GM19468 (cell line): ENCODE measurements around the gene LAT.
"Not testable (repeated sequence)": the region's sequence is repeated elsewhere in the genome, so short reads cannot be mapped to it uniquely, and the experiment has no call there.

Experiments used
- ATAC-seq: cut with Tn5 transposase; IDR thresholded peaks from one replicate; pipeline ENCODE4 v1.9.1; 2021; ENCODE audit warnings: mild to moderate bottlenecking, moderate library complexity, moderate number of reproducible peaks; ENCODE audit not compliant: unreplicated experiment; ENCODE audit errors: extremely low read depth

LAT gene

GRCh38 chr16:28975158-28975599, 9.7 kb upstream of the LAT start:
- no peak for ATAC-seq

DNA sequence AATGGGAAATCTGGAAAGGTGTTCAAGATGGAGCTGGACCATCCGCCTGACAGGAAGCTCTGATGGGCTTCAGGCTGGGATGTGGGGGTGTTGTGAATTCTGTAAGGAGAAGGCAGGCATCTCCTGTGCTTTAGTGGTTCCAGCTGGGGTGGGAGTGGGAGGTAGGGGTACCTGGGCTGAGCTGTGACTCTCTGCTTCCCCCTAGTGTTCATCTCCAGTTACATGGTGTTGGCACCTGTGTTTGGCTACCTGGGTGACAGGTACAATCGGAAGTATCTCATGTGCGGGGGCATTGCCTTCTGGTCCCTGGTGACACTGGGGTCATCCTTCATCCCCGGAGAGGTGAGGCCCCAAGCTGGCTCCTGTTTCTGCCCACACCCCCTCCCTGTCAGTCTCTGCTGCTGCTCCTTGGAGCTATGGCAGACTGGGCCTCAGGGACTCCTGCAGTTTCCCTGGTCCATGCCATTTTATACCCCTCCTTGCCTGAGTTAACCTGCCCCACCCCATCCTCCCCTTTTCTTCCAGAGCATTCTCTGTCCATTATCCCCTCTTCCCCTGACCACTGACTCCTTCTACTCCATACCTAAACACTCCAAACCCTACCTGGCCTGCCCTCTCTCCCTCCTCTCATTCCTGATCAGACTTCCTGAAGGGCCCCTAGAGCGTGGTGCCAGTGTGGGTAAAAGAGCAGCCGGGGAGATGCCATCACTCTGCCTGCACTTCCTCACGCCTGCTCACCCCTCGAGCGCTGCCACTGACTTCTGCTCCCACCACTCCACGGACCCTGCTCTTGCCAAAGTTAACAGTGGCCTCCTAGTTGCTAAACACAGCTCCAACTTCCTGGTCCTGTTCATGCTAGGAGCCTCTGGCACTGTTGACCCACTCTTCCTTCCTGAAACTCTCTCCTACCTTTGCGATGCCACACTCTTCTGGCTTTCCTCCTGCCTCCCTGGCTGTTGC, 6.9 kb upstream of the LAT start:
- no peak for ATAC-seq

GRCh38 chr16:28980330-28980729, 4.5 kb upstream of the LAT start:
- not testable (repeated sequence) for ATAC-seq

- ATAC-seq, result no peak
These were observed 3.9 kb upstream of the LAT start for GRCh38 chr16:28980929-28981328.

DNA sequence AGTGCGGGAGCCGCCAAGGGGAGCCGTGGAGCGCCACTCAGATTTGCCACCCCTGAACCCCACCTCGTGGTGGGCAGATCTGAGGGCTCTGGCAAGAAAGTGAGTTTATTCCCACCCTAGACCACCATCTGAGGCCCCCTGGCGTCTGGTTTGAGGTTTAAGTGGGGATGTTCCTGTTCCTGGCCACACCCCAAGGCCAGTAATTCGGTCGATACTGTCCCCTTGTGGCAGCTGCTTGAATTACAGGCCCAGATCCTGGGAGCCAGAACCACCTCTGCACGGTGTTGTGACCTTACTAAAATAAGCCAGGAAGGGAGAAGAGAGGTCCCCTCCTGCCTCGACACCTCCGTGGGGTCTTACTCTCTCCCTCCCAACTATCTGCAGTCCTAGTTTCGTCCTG, 3.3 kb upstream of the LAT start:
- ATAC-seq, result no peak

DNA sequence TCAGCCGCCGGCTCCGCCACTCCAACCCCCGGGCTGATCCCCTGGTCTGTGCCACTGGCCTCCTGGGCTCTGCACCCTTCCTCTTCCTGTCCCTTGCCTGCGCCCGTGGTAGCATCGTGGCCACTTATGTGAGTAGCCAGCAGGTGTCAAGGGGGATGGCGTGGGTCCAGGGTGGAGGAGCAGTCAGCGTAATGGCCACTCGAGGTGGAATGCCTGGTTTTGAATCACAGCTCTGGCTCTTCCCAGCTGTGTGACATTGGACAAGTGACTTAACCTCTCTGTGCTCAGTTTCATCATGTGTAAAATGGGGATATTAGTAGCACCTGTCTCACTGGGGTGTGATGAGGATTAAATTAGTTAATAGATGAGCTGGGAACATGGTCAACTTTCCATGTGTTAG, 2.4 kb upstream of the LAT start:
- no peak for ATAC-seq

GRCh38 chr16:28982949-28983348, 1.9 kb upstream of the LAT start:
- ATAC-seq, result no peak

- ATAC-seq, result no peak
These were observed 1.2 kb upstream of the LAT start for GRCh38 chr16:28983644-28984043.

- no peak for ATAC-seq
These were observed 761 bp upstream of the LAT start for GRCh38 chr16:28984091-28984490.

GRCh38 chr16:28985211-28986041, 574 bp downstream of the LAT start:
- no peak for ATAC-seq

- ATAC-seq, result no peak
These were observed 1.2 kb downstream of the LAT start for GRCh38 chr16:28986046-28986445.

GRCh38 chr16:28986492-28986891, 1.6 kb downstream of the LAT start:
- no peak for ATAC-seq

DNA sequence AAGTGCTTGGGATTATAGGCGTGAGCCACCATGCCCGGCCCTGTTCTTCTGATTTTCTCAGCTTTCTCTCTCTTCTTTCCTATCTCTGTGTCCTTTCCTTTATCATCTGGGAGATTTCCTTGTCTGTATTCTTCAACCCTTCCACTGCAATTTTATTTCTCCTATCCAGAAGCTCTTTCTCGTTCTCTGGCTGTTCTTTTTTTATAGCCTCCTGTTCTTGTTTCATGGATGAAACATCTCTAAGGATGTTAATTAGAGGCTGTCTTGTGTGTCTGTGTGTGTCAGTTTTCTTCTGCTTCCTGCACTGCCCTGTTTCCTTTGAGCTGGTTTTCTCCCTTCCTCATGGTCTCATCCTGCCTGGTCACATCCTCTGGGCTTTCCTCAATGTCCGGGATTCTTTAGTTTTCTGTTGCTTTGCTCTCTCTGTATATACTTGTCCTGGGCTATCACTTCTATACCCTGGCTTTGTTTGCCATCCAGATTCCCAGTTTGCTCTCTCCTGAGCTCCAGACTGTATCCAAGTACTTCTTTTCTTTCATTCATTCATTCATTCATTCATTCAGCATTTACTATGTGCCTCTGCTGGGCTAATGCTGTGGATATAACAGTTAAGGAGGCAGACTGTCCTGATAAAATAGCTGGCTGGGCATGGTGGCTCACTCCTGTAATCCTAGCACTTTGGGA, 2.5 kb downstream of the LAT start:
- no peak for ATAC-seq

DNA sequence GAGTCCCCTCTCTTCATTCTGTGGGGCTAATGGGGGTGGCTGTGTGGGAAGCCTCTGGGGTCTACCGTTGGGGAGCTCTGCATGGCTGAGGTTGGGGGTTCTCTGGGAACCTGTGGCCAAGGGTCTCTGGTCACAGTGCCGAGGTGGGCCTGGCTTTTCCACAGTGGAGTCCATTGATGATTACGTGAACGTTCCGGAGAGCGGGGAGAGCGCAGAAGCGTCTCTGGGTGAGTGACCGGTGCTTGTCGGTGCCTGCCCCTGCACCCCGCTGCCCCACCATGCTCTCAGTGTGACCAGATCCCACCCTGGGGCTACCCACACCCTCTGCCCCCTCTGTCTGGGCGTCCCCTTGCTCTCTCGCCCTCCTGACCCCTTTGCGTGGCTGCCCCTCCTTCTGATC, 4.5 kb downstream of the LAT start:
- no peak for ATAC-seq

- ATAC-seq, result no peak
These were observed 5.7 kb downstream of the LAT start for GRCh38 chr16:28990375-28991040.

GRCh38 chr16:28991687-28992086, 6.8 kb downstream of the LAT start:
- no peak for ATAC-seq

DNA sequence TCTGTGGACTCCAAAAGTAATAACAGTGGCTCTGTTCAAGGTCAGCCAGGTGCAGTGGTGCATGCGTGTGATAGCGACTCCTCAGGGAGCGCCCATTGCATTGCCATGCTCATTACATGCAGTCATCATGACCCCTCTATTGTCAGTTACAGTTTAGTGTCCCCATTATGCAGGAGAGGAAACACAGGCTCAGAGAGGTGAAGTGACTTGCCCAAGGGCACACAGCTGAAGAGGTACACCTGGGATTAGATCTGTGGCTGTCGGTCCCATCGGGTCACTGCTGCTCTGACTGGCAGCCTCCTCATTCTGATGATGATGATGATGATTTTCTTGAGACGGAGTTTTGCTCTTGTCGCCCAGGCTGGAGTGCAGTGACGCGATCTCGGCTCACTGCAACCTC, 7.6 kb downstream of the LAT start:
- ATAC-seq, result no peak

GRCh38 chr16:28998837-28999236, 14.0 kb downstream of the LAT start:
- ATAC-seq, result no peak

DNA sequence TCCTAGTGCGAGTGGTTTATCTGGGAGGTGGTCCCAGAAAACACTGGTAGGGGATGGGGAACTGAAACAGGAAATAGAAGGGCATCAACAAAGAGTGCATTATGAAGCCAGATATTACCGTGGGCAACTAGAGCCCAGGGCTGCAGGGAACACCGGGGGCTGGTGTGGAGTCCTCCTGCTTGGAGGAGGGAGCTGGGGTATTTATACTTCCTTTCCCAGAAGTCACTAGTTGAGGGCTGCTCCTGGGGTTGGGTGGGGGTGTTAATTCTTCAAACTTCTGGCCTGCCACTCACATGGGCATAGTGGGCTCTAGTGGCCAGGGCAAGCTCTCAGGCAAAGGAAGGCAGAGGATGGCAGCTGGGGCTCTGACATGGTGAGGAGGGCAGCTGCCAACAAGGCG, 14.7 kb downstream of the LAT start:
- no peak for ATAC-seq

GRCh38 chr16:29000019-29000418, 15.2 kb downstream of the LAT start:
- no peak for ATAC-seq
